SW 1271 (cell line): Measurements from ENCODE around the gene EDN3.

ENCODE experiments used
- DNase-seq, 2 experiments: peaks; one replicate each; lab custom pipeline; 2025; lab: John Stamatoyannopoulos, UW

The EDN3 gene

GRCh38 chr20:59308493-59309201, 8.2 kb downstream of the EDN3 start:
- no peak for DNase-seq

GRCh38 chr20:59309218-59309617, 8.8 kb downstream of the EDN3 start:
- no peak for DNase-seq

GRCh38 chr20:59314997-59315396, 14.6 kb downstream of the EDN3 start:
- DNase-seq = no peak

- no peak for DNase-seq
Measured at GRCh38 chr20:59316911-59317731, 16.7 kb downstream of the EDN3 start.

- no peak for DNase-seq
Measured at GRCh38 chr20:59318201-59318790, 17.9 kb downstream of the EDN3 start.

GRCh38 chr20:59318803-59319202, 18.4 kb downstream of the EDN3 start:
- DNase-seq = no peak

GRCh38 chr20:59320426-59320825, 20.0 kb downstream of the EDN3 start:
- no peak for DNase-seq

- no peak for DNase-seq
Measured at GRCh38 chr20:59320854-59321647, 20.6 kb downstream of the EDN3 start.

GRCh38 chr20:59322081-59322480, 21.7 kb downstream of the EDN3 start:
- DNase-seq = no peak

- DNase-seq = no peak
Measured at GRCh38 chr20:59322585-59323454, 22.4 kb downstream of the EDN3 start.

GRCh38 chr20:59323731-59324130, 23.3 kb downstream of the EDN3 start:
- DNase-seq = no peak

- DNase-seq = no peak
Measured at GRCh38 chr20:59324521-59325141, 24.2 kb downstream of the EDN3 start.

- no peak for DNase-seq
Measured at GRCh38 chr20:59325142-59325523, 24.7 kb downstream of the EDN3 start.

- no peak for DNase-seq
Measured at GRCh38 chr20:59326188-59326587, 25.8 kb downstream of the EDN3 start.

- no peak for DNase-seq
Measured at GRCh38 chr20:59328071-59328470, 27.7 kb downstream of the EDN3 start.

- DNase-seq = no peak
Measured at GRCh38 chr20:59331721-59332329, 31.4 kb downstream of the EDN3 start.

- DNase-seq = no peak
Measured at GRCh38 chr20:59333260-59333845, 32.9 kb downstream of the EDN3 start.

GRCh38 chr20:59333951-59334350, 33.5 kb downstream of the EDN3 start:
- no peak for DNase-seq

- no peak for DNase-seq
Measured at GRCh38 chr20:59334651-59335300, 34.4 kb downstream of the EDN3 start.
